ENCODE results near the gene EARS2.

DNA sequence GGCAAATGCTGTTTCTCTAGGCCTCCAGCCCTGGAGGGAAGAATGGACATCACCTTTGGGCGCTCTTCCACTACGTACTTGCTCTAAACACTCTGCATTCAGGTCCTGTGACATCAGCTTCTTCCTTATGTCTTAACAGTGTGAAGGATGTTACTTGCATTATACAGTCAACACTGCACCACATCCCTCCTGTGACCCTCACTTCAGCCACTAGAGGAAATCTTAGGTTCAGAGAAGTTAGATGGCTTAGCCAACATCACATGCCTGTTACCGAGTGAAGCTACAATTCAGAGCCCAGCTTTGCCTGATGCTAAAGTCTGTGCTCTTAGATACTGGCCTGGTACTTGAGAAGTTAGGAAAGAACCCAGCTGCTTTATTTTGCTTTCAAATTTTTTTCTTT, 18.7 kb upstream of the EARS2 start:
- no peak for TF ChIP-seq SUZ12 (IDR thresholded peaks at IDR 0.05; ENCODE audit: extremely low read depth, insufficient read depth, insufficient read length)
- TF ChIP-seq YY1 (IDR thresholded peaks at IDR 0.05; ENCODE audit: insufficient read depth, insufficient read length): no peak
